BLaER1 treated with 17β-estradiol and CSF1 and Interleukin-3, amounts not matched to agents 10 nM and 100 nM (cell line): ENCODE measurements around the gene KCNK16.

Experiments
- H3K27ac ChIP-seq, 11 experiments: shearing (Covaris generic); formaldehyde crosslinking; 2 replicates each; pipeline ENCODE4 v1.8.1; 2022
- H3K27me3 ChIP-seq, 11 experiments: shearing (Covaris generic); formaldehyde crosslinking; 2 replicates each; pipeline ENCODE4 v1.8.1; 2022
- H3K36me3 ChIP-seq, 11 experiments: shearing (Covaris generic); formaldehyde crosslinking; 2 replicates each; pipeline ENCODE4 v1.8.1; 2022
- H3K4me1 ChIP-seq, 10 experiments: shearing (Covaris generic); formaldehyde crosslinking; 2 replicates each; pipeline ENCODE4 v1.8.1; 2022
- H3K4me2 ChIP-seq, 11 experiments: shearing (Covaris generic); formaldehyde crosslinking; 2 replicates each; pipeline ENCODE4 v1.8.1; 2022
- H3K4me3 ChIP-seq, 10 experiments: shearing (Covaris generic); formaldehyde crosslinking; 2 replicates each; pipeline ENCODE4 v1.8.1; 2022
- H3K9ac ChIP-seq, 11 experiments: shearing (Covaris generic); formaldehyde crosslinking; 2 replicates each; pipeline ENCODE4 v1.8.1; 2022
- H3K9me3 ChIP-seq, 11 experiments: shearing (Covaris generic); formaldehyde crosslinking; replicated peaks in 1 of 11; 2 replicates each; pipeline ENCODE4 v1.8.1; 2022
- H4K20me1 ChIP-seq, 11 experiments: shearing (Covaris generic); formaldehyde crosslinking; 2 replicates each; pipeline ENCODE4 v1.8.1; 2022
- Cebpa-rat ChIP-seq, 11 experiments: shearing (Covaris generic); IDR thresholded peaks; 2 replicates each; pipeline ENCODE4 v1.8.1; 2022

KCNK16 gene

GRCh38 chr6:39268171-39268570, 54.3 kb downstream of the KCNK16 start:
- Histone ChIP-seq H3K4me2 (no peak overlapping the region), H3K9ac (no peak overlapping the region), H3K27me3 (no peaks in the 10 kb centered on the region), H3K9me3 (no peaks in the 10 kb centered on the region), H4K20me1 (no peaks in the 10 kb centered on the region), H3K36me3 (no peaks in the 10 kb centered on the region), H3K4me1 (peaks cover 0 to 24% (median 11%) of the 10 kb centered on the region in 10 experiments; a peak in 14 of 20 replicates), H3K4me3 (no peak overlapping the region), H3K27ac (no peak overlapping the region)
- no peak for TF ChIP-seq Cebpa-rat (IDR thresholded peaks at IDR 0.05)

DNA sequence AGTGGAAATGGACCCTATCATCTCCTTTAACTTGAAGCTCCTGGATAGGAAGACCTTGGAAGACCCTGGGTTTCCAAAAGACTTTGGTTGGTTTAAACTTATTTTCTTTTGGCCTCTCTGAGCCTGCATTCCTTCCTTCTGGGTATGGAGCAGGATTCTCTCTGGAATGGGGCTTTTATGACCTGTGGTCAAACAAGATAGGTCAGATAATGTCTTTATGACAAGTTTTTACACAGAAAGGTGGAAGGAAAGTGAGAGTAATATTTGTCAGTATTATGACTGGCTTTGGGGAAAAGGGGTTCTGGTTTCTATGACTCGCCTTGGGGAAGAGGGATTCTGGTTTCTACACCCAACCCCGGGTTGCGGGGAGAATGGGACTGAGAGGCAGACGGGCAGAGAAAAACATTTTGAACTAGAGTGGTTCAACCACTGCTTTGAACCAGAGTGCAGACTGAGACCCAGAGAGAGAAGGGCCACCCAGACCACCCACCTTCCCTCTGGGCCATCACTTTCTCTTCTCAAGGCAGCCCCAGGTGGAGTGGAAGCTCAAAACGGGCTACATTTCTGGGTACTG, 55.6 kb downstream of the KCNK16 start:
- H4K20me1 ChIP-seq: no peaks in the 10 kb centered on the region
- H3K4me2 ChIP-seq: 0 out of 22 replicates have a peak overlapping the region, but pooled peaks of 1 of the 11 experiments have one; percentile 12
- no peak overlapping the region for H3K4me3 ChIP-seq
- H3K36me3 ChIP-seq: no peaks in the 10 kb centered on the region
- peaks cover 0 to 31% (median 17%) of the 10 kb centered on the region in 10 experiments; a peak in 14 of 20 replicates for H3K4me1 ChIP-seq
- no peak overlapping the region for H3K9ac ChIP-seq
- no peaks in the 10 kb centered on the region for H3K9me3 ChIP-seq
- no peaks in the 10 kb centered on the region for H3K27me3 ChIP-seq
- no peak overlapping the region for H3K27ac ChIP-seq
- TF ChIP-seq Cebpa-rat (IDR thresholded peaks at IDR 0.05): no peak

DNA sequence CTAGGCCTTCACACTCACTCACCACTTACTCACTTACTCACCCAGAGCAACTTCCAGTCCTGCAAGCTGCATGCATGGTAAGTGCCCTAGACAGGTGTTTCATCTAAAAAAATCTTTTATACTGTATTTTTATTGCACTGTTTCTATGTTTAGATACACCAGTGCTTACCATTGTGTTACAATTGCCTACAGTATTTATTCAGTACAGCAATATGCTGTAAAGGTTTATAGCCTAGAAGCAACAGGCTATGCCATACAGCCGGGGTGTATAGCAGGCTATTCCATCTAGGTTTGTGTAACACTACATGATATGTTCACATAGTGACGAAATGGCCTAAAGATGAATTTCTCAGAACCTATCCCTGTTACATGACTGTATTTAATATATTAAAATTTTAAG, 56.1 kb downstream of the KCNK16 start:
- H3K9ac ChIP-seq: no peak overlapping the region
- no peaks in the 10 kb centered on the region for H3K27me3 ChIP-seq
- no peaks in the 10 kb centered on the region for H3K36me3 ChIP-seq
- no peak overlapping the region for H3K4me3 ChIP-seq
- peaks cover 0 to 31% (median 17%) of the 10 kb centered on the region in 10 experiments; a peak in 14 of 20 replicates for H3K4me1 ChIP-seq
- H3K27ac ChIP-seq: no peak overlapping the region
- H3K4me2 ChIP-seq: no peak overlapping the region
- H3K9me3 ChIP-seq: no peaks in the 10 kb centered on the region
- TF ChIP-seq Cebpa-rat (IDR thresholded peaks at IDR 0.05): no peak
- H4K20me1 ChIP-seq: no peaks in the 10 kb centered on the region
